ENCODE results near the gene NCAM1.

Gene NCAM1

DNA sequence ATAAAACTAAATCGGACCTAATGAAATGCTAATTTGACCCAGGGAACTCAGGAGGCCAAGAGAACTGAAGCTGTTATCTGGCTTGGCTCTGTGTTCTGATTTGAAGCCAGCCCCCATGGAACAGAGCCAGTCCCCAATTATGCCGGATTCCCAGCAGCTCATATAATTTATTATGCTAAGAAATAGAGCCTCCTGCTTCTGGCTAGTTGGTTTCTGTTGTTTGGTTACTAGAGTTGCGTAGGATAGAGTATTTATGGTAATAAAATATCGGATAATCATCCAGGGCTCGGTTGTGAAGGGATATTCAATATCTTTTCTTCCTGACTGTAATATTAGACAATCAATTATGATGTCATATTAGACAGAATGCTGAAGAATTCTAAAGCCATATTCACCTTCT, 232.7 kb downstream of the NCAM1 start:
- Histone ChIP-seq H3K27ac (no peak overlapping the region), H3K9me3 (ENCODE audit: control insufficient read depth, low read length) (no peaks in the 10 kb centered on the region), H3K4me3 (ENCODE audit: low read depth, low read length) (no peak overlapping the region), H3K27me3 (ENCODE audit: control insufficient read depth, insufficient read depth, low read length) (no peaks in the 10 kb centered on the region), H2AFZ (no peak overlapping the region), H3K79me2 (no peaks in the 10 kb centered on the region), H3K36me3 (ENCODE audit: control insufficient read depth, insufficient read depth, low read length) (no peaks in the 10 kb centered on the region), H3K4me2 (ENCODE audit: low read length) (no peak overlapping the region), H3K9ac (no peak overlapping the region), H3K4me1 (no peaks in the 10 kb centered on the region)
- TF ChIP-seq, protein P1, sequence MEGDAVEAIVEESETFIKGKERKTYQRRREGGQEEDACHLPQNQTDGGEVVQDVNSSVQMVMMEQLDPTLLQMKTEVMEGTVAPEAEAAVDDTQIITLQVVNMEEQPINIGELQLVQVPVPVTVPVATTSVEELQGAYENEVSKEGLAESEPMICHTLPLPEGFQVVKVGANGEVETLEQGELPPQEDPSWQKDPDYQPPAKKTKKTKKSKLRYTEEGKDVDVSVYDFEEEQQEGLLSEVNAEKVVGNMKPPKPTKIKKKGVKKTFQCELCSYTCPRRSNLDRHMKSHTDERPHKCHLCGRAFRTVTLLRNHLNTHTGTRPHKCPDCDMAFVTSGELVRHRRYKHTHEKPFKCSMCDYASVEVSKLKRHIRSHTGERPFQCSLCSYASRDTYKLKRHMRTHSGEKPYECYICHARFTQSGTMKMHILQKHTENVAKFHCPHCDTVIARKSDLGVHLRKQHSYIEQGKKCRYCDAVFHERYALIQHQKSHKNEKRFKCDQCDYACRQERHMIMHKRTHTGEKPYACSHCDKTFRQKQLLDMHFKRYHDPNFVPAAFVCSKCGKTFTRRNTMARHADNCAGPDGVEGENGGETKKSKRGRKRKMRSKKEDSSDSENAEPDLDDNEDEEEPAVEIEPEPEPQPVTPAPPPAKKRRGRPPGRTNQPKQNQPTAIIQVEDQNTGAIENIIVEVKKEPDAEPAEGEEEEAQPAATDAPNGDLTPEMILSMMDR (IDR thresholded peaks at IDR 0.05), result no peak

DNA sequence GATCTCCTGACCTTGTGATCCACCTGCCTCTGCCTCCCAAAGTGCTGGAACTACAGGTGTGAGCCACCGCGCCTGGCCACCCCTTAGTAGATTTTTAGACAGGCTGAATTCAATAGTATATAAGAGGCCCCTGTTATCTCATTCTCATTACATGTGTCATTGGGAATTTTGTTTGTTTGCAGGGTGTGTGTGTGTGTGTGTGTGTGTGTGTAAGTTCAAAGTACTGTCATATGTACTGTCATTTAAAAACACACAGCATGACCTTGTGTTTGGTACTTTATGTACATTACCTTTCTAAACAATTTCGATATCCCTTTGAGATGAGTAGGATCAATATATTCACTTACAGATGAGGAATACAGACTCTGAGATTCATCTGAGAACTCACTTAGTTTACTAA, 234.5 kb downstream of the NCAM1 start:
- no peak overlapping the region for H3K4me3 ChIP-seq (ENCODE audit: low read depth, low read length)
- no peaks in the 10 kb centered on the region for H3K9me3 ChIP-seq (ENCODE audit: control insufficient read depth, low read length)
- no peaks in the 10 kb centered on the region for H3K36me3 ChIP-seq (ENCODE audit: control insufficient read depth, insufficient read depth, low read length)
- H3K4me1 ChIP-seq, result no peaks in the 10 kb centered on the region
- no peak overlapping the region for H3K9ac ChIP-seq
- H3K27me3 ChIP-seq (ENCODE audit: control insufficient read depth, insufficient read depth, low read length), result no peaks in the 10 kb centered on the region
- TF ChIP-seq, protein P1 (IDR thresholded peaks at IDR 0.05), result no peak
- H3K79me2 ChIP-seq, result no peaks in the 10 kb centered on the region
- no peak overlapping the region for H2AFZ ChIP-seq
- no peak overlapping the region for H3K27ac ChIP-seq
- no peak overlapping the region for H3K4me2 ChIP-seq (ENCODE audit: low read length)

DNA sequence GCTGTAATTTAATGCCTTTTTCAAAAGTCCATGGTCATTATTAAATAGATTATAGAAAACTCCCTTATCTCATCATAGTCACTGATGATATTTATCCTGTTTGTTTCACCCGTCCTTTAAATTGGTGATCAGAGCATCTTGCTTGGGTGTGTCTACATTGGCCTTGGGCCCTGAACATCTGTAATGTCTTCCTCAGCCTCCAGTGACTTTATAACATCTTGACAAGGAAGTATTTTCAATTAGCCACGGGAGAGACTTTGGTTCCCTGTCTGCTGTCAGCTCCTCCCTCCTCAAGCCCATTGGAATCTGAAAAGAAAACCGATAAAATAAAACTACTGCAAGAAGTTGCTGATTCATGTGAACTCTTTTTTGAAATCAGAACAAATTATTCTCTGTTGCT, 236.2 kb downstream of the NCAM1 start:
- Histone ChIP-seq H3K79me2 (no peaks in the 10 kb centered on the region), H3K27ac (no peak overlapping the region), H3K4me2 (ENCODE audit: low read length) (no peak overlapping the region), H2AFZ (no peak overlapping the region), H3K27me3 (ENCODE audit: control insufficient read depth, insufficient read depth, low read length) (no peaks in the 10 kb centered on the region), H3K4me3 (ENCODE audit: low read depth, low read length) (no peak overlapping the region), H3K4me1 (no peaks in the 10 kb centered on the region), H3K9ac (no peak overlapping the region), H3K9me3 (ENCODE audit: control insufficient read depth, low read length) (no peaks in the 10 kb centered on the region), H3K36me3 (ENCODE audit: control insufficient read depth, insufficient read depth, low read length) (no peaks in the 10 kb centered on the region)
- TF ChIP-seq, protein P1 (IDR thresholded peaks at IDR 0.05), result no peak

DNA sequence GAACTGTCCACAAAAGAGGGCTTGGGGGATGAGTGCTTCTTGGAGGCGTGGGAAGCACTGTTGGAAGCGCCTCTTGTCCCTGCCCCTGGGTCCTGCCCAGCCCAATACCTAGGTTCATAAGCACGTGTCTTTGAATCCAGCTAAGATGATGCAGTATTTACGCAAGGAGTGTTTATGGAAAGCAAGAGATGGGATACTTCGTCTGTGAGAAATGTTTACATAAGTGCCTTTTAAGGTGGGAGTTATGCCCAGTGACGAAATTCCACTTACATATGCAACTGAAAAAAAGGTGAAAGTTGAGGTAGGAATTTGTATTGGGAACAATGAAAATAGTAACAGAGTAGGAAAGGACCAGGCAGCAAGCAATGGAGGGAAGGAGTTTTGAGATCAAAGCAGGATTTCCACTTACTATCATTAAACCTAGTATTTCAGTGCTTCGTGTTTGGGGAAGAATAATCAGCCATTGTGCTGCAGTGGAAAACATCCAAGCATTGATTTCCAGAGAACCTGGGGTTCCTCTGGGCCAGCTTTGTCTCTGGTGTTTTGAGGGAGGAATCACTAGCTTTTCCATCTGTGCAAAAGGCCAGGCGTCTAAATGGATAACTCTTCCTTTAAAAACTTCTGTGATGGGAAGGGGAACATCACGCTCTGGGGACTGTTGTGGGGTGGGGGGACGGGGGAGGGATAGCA, 237.9 kb downstream of the NCAM1 start:
- H3K36me3 ChIP-seq (ENCODE audit: control insufficient read depth, insufficient read depth, low read length), result no peaks in the 10 kb centered on the region
- TF ChIP-seq, protein P1 (IDR thresholded peaks at IDR 0.05), result no peak
- no peaks in the 10 kb centered on the region for H3K27me3 ChIP-seq (ENCODE audit: control insufficient read depth, insufficient read depth, low read length)
- no peak overlapping the region for H3K27ac ChIP-seq
- H3K4me2 ChIP-seq (ENCODE audit: low read length), result no peak overlapping the region
- no peak overlapping the region for H3K9ac ChIP-seq
- no peak overlapping the region for H3K4me3 ChIP-seq (ENCODE audit: low read depth, low read length)
- no peaks in the 10 kb centered on the region for H3K4me1 ChIP-seq
- no peaks in the 10 kb centered on the region for H3K9me3 ChIP-seq (ENCODE audit: control insufficient read depth, low read length)
- no peak overlapping the region for H2AFZ ChIP-seq
- H3K79me2 ChIP-seq, result no peaks in the 10 kb centered on the region

DNA sequence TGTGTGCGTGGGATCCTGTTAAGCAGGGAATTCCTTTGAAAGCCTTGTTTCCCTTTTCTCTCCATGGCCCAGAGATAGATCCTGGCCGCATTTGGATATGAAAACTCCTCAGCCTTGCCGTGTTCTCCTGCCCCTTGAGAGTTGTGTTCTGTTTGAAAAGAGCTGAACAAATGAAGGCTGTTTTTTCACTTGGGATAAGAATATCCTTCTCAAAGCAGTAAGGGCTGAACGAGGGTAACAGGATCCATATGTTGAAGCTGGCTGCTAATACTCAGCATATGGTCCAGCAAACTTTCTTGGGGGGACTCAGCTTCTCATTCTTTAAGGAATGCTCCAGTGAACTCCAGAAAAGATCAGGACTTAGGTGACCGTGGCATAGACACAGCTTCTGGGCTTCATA, 238.6 kb downstream of the NCAM1 start:
- no peak overlapping the region for H3K4me2 ChIP-seq (ENCODE audit: low read length)
- no peaks in the 10 kb centered on the region for H3K4me1 ChIP-seq
- no peaks in the 10 kb centered on the region for H3K36me3 ChIP-seq (ENCODE audit: control insufficient read depth, insufficient read depth, low read length)
- H3K9me3 ChIP-seq (ENCODE audit: control insufficient read depth, low read length), result no peaks in the 10 kb centered on the region
- no peaks in the 10 kb centered on the region for H3K79me2 ChIP-seq
- H3K4me3 ChIP-seq (ENCODE audit: low read depth, low read length), result no peak overlapping the region
- H3K27me3 ChIP-seq (ENCODE audit: control insufficient read depth, insufficient read depth, low read length), result no peaks in the 10 kb centered on the region
- no peak overlapping the region for H3K27ac ChIP-seq
- no peak overlapping the region for H3K9ac ChIP-seq
- no peak overlapping the region for H2AFZ ChIP-seq
- TF ChIP-seq, protein P1 (IDR thresholded peaks at IDR 0.05), result no peak
